CD4-positive, alpha-beta T cell treated with Interleukin-21 for 1 hour (primary cell): Measurements from ENCODE around the gene AUTS2.

Experiments used
- DNase-seq: peaks from one replicate; pipeline ENCODE4 v3.0.0-alpha.2; 2020

AUTS2 gene

GRCh38 chr7:69959789-69960499 is 361.7 kb downstream of the AUTS2 start:
- no peak for DNase-seq

GRCh38 chr7:69961436-69961835 is 363.2 kb downstream of the AUTS2 start:
- DNase-seq: no peak

DNA sequence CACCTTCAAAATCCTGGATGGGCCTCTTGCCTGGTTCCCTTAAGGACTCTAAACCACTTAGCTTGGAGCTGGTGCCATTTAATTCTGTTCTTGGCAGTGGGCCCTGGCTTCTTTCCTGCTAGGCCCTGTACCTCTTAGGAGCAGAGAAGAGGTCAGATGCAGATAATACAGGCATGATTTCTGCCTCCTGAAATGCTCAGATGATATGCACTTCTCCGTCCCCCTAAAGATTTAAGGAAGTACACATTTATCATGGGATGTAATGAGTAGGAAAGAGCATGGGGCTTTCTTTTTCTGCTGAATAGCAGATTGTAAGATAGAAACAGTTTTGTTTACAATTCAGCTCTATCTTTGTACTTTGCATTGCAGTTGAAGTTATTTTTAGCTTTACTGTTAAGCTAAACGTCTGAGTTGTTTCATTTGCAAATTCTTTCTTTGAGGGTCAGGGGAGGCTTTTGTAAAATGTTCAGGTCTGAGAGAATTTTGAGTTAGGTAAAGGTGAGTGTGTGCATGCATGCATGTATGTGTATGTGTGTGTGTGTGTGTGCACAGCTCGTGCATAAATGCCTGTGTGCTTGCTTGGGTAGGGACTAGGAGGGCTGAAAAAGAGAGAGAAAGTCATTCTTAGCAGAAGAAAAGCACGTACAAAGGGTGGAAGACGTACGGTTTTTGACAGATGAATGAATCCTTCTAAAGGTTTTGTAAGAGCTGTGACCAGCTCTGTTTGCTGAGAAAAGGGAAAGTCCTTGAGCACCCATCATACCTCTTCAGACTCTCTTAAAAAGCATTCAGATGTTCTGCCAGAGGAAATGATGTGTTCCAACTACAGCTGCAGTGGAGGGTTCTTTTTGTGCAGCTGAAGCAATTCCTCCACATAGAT is 364.2 kb downstream of the AUTS2 start:
- DNase-seq: no peak

DNA sequence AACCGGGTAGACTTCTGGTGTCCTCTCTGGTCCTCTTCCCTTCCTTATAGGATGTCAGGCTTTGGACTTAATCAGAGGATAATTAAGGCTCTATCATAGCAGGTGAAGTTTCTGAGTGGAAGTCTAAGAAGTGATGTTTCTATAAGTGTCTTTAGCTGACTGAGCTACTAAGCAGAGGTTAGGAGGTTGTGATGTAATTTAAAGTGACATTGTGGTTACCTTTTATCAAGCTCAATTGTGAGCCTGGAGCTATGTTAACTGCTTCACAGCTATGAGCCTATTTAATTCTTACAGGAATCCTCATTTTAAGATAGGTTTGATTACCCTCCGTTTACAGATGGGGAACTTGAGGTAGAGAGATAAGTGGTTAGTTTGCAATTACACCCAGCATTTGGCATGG is 365.1 kb downstream of the AUTS2 start:
- no peak for DNase-seq

DNA sequence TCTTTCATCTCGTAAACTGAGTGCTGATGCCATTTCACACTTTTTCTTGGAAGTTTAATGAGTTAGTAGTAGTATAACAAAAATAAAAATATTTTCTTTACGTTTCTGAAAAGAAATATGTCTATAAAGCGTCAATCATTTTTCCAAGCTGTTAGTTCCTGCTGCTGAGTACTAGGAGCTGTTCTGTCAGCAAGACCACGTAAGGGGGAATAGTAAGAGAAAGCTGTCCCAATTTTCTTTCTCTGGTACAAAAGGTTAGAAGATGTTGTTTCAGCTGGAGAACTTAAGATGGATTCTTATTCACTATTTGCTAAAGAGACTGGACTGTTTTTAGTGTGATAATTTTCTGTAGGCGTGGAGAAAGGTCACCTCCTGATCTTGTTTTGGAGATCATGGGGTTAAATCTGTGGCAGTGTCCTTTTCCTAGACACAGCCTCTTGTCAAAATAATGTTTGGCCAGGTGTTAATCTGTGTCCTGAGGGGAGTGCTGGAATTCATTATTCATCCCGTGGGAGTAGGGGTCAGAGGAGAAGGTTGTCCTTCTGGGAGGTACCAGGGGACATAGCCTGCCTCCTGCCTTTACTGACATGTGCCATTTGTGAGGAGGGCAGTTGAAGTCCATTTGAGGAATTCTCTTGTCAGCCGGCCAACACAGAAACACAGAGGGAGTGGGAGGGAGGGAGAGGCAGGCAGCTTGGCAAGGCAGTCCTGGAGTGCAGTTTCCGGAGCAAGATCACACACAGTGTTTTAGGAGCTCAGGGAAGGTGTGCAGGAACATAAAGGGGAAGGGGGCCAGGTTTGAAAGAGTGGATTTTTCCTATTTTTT is 368.7 kb downstream of the AUTS2 start:
- no peak for DNase-seq

DNA sequence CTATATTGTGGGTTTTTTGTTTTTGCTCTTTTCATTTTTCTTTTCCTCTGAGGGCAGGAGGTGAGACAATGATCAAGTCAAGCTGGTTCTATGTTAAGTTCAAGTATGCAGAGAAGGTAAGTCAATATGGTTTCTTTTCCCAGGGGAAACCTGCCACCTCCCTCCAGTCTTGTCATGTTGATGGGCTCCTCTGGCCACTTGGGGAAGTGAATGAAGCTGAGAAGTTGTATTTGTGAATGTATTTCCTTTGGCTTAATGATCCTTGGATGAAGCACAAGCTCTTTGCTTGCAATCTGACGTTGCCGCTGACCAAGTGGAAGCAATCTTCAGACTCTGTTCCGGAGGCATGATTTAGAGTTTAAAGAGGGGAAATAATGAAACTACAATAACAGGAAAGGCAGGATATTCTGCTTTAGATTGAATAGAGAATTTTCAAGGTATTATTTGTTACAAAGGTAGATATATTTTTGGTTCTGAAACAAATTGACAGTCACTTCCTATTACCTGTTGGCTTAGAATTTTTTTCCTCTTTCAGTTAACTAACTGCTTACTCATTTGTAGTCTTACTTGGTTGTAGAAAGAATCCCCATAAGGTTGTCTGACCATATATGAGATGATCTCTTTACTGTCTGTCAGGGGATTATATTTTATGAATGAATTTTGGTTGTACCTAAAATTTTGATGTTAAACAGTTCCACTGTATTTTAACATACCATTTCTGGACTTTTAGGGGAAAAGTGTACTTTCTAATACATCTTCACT is 369.6 kb downstream of the AUTS2 start:
- DNase-seq: no peak

- no peak for DNase-seq
Observed at GRCh38 chr7:69968969-69969556, 370.8 kb downstream of the AUTS2 start.

GRCh38 chr7:69981646-69982045 is 383.4 kb downstream of the AUTS2 start:
- no peak for DNase-seq

DNA sequence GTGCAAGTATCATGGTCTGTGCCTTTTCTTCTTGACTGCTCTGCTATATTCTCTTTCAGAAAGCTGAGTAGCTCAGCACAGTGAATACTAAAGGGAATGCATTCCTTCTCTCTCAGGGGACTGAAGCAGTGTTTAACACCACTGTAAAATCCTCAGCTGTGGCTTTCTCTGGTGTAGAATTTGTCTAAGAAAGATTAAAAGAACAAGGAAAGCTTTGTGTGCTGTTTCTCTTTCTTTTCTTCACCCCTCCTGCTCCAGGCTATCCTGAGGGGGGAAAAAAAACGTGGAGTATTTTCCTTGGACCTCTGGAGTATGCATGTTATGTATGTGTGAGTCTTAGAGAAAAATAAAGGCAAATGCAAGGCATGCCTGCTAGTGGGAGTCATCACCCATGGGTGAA is 383.9 kb downstream of the AUTS2 start:
- DNase-seq: no peak

DNA sequence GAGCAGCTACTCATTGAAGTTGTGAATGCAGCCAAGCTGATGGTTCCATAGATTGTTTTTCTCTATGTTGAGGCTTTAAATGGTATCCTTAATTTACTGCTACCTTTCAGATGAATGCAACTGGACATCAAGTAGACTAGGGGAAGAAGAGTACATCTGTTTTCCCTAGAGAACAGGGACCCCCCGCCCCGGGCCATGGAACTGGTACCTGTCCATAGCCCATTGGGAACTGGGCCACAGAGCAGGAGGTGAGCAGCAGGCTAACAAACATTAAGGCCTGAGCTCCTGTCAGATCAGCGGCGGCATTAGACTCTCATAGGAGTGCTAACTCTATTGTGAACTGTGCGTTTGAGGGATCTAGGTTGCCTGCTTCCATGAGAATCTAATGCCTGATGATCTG is 391.3 kb downstream of the AUTS2 start:
- DNase-seq: no peak

- DNase-seq: no peak
Observed at GRCh38 chr7:69992938-69993337, 394.7 kb downstream of the AUTS2 start.

DNA sequence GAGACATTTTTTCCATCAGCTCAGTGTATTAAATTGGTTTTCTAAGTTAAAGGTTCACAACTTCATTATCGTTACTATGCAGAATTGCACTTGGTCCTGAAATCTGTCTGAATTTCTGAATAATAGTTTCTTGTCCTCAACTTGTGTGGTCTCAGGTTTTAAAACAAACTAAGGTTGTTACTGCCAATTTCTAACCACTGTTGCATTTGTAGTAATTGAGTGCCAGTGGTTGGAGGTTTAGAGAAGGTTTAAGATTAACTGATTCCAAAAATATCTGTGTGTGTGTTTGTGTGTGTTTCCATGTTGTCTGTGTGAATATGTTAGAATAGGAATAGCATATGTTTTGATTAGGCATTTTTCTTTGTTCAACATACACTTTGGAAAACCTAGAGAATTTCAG is 395.9 kb downstream of the AUTS2 start:
- DNase-seq: no peak

- no peak for DNase-seq
Observed at GRCh38 chr7:69994886-69995542, 396.7 kb downstream of the AUTS2 start.

DNA sequence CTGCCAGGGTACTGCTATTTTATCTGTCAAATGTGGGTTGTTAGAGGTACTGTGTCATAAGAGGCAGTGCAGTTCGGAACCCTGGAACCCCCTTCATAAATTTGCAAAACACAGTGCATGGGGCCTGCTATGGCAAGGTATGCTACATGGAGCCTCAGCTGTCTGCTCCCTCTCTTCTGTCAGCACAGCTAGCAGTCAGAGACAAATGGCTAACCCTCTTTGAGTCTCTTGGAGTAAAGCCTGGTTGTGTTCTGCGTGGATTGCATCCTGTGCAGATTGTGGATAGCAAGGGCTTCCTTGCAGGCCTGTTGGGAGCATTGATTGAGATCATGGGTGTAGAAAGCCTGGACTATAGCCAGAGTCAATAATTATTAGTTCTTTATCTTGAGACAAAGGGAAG is 397.8 kb downstream of the AUTS2 start:
- DNase-seq: no peak

- no peak for DNase-seq
Observed at GRCh38 chr7:70000737-70001348, 402.6 kb downstream of the AUTS2 start.

- no peak for DNase-seq
Observed at GRCh38 chr7:70005480-70005879, 407.2 kb downstream of the AUTS2 start.

GRCh38 chr7:70005891-70006260 is 407.6 kb downstream of the AUTS2 start:
- no peak for DNase-seq

DNA sequence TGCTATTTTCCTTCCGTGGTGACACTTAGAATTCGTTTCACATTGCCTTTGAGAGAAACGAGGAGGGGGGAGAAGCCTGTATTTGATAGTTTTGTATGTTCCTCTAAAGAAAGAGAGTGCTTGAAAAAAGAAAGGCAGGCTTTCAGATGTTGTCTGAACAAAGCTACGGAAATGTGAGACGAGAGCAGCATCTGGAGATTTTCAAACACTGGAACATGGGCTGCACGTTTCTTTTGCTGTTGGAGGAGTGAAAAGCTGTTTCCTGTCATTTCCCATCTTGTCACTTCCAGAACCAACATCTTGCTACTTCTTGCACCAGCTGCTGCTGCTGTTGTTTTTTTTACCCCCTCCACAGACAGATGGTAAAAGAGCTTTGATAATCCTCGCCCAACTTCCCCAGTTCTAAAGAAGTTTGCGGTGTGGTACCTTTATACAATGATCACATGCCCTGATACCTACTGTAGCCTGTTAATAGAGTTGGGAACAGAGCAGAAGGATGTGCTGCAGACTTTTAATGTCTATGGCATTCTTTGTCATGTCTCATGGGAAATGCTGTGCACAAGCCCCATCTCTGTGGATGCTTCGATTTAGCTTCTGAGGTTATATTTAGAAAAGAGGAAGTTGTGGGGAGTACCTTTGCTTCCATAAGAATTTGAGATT is 408.1 kb downstream of the AUTS2 start:
- no peak for DNase-seq

DNA sequence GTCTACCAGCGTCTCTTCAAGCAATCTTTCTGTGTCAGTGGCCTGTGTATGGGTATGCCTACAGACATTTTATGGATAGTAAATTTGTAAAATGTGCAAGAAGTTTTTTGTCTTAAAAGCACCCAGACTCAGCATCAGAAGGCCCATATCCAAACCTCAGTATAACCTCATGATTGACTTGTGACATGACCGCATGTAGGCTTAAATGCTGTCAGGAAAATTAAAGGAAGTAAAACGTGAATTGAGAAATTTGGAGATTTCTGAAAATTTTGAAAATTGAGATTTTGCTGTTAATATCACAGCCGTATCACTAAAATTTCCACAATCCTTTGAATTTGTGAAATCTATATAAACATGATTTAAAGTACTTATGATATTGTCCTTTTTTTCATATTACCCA is 410.2 kb downstream of the AUTS2 start:
- no peak for DNase-seq

- DNase-seq: no peak
Observed at GRCh38 chr7:70014472-70015177, 416.4 kb downstream of the AUTS2 start.
